Activated CD4-positive, alpha-beta T cell treated with anti-CD3 and anti-CD28 coated beads for 4 hours (primary cell): Measurements from ENCODE around the gene RENBP.

Experiments used
- DNase-seq, 2 donors: peaks; one replicate each; pipeline ENCODE4 v3.0.0-alpha.2; 2020

The RENBP gene

GRCh38 chrX:153944140-153944799 lies at the start of gene RENBP:
Gene RENBP (minus strand): TSS chrX:153944643. CDS start chrX:153944610, 33 bp downstream.
- peak; percentile 41 to 54 for DNase-seq

- DNase-seq, result no peak
These were observed 49.5 kb upstream of the RENBP start for GRCh38 chrX:153993978-153994377.

- DNase-seq, result no peak
These were observed 48.6 kb upstream of the RENBP start for GRCh38 chrX:153993079-153993478.

- DNase-seq, result no peak
These were observed 47.7 kb upstream of the RENBP start for GRCh38 chrX:153992180-153992579.

GRCh38 chrX:153991013-153991580 lies 46.7 kb upstream of the RENBP start:
- DNase-seq, result no peak

- DNase-seq, result no peak
These were observed 45.7 kb upstream of the RENBP start for GRCh38 chrX:153989973-153990655.

- DNase-seq, result no peak
These were observed 44.0 kb upstream of the RENBP start for GRCh38 chrX:153988493-153988892.

GRCh38 chrX:153984351-153985178 lies 40.1 kb upstream of the RENBP start:
- DNase-seq, result peak in 1 of 2 donors; percentile 38

GRCh38 chrX:153983321-153983801 lies 38.9 kb upstream of the RENBP start:
- DNase-seq, result no peak

- DNase-seq, result peak; percentile 50 to 60
These were observed 37.5 kb upstream of the RENBP start for GRCh38 chrX:153981771-153982533.

GRCh38 chrX:153981231-153981630 lies 36.8 kb upstream of the RENBP start:
- no peak for DNase-seq

GRCh38 chrX:153980394-153980793 lies 36.0 kb upstream of the RENBP start:
- DNase-seq, result peak in 1 of 2 donors; percentile 28

GRCh38 chrX:153974726-153975286 lies 30.4 kb upstream of the RENBP start:
- no peak for DNase-seq

GRCh38 chrX:153974003-153974725 lies 29.7 kb upstream of the RENBP start:
- DNase-seq, result no peak

GRCh38 chrX:153973127-153974002 lies 28.9 kb upstream of the RENBP start:
- no peak for DNase-seq

- DNase-seq, result peak; percentile 86
These were observed 28.1 kb upstream of the RENBP start, which contains the start of gene TMEM187 for GRCh38 chrX:153972368-153973126. Gene TMEM187 (plus strand): TSS chrX:153972754. CDS start chrX:153982063, 9,309 bp downstream.

- DNase-seq, result peak; percentile 92 to 93
These were observed 27.3 kb upstream of the RENBP start, which contains the start of gene HCFC1 for GRCh38 chrX:153971450-153972367. Gene HCFC1 (minus strand): TSS chrX:153971818. CDS start chrX:153970840, 978 bp downstream.

GRCh38 chrX:153971124-153971449 lies 26.6 kb upstream of the RENBP start:
- peak; percentile 87 to 89 for DNase-seq
